RWPE1 (cell line): ENCODE data around the gene ITPKB.

Experiments used
- CTCF ChIA-PET: fragments of 350-600 bp; sonication (Branson Sonifier 250); formaldehyde crosslinking; extraction: SDS; loops from one replicate; lab custom pipeline; 2021; lab: Yijun Ruan, JAX
- POLR2A ChIA-PET: fragments of 400-600 bp; formaldehyde crosslinking; extraction: SDS; loops from one replicate; lab custom pipeline; 2020; ENCODE audit warnings: antibody characterized with exemption; ENCODE audit not compliant: low non-redundant PET; lab: Yijun Ruan, JAX
- DNase-seq: peaks from one replicate; pipeline ENCODE4 v3.0.0; 2012; ENCODE audit warnings: low spot score
- H3K27ac ChIP-seq: fragments of 450-650 bp; 2 replicates; pipeline ENCODE4 v1.5.1; 2017
- TF ChIP-seq, protein P1 (sequence below): fragments of 450-650 bp; conservative IDR thresholded peaks from 2 replicates; pipeline ENCODE4 v1.5.1; 2017; ENCODE audit warnings: low read depth, mild to moderate bottlenecking

ITPKB gene

DNA sequence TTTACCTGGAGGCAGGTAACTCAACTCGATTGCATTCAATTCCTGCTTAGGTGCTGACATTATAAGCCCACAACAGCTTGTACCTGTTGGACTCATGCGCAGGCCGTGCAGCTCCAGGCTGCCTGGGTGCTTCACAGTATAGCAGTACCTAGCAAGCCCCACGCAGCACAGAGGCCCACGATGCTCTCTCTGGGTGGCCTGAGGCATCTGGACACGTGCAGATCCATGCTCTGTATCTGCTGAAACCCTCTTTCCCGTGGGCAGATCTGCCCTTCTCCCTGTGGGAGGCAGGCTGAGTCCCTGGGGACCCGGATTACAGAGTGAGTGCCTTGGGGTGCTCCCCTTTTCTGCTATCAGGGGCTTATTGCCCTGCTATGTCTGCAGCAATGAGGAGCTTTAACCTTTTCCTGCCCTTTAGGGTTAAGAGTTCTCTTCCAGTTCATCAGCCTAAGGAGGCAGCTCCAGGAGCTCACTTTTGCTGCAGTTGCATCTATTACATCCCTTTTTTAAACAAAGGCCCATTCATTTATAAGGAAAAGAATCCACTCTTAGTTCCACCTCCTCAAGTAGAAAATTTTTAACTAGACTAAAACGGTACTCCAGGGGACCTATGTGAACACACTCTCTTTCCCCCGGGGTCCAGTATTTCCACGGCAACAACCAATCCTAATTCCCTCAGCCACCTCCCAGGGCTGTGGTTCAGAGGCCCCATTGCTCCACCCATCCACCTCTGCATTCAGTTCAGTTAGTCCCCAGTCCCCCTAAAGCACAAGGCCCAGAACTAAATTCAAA, 19.3 kb downstream of the ITPKB start:
- ChIA-PET CTCF (interaction anchor here (0.6 to 0.7 kb wide), 3 partner anchors 13 to 1500 kb away, joined by 3 to 6 read pairs (median 3); no protein-coding TSS in a partner anchor), POLR2A (no interaction called here)
- H3K27ac ChIP-seq, result no peak overlapping the region
- DNase-seq, result no peak
- TF ChIP-seq, protein P1, sequence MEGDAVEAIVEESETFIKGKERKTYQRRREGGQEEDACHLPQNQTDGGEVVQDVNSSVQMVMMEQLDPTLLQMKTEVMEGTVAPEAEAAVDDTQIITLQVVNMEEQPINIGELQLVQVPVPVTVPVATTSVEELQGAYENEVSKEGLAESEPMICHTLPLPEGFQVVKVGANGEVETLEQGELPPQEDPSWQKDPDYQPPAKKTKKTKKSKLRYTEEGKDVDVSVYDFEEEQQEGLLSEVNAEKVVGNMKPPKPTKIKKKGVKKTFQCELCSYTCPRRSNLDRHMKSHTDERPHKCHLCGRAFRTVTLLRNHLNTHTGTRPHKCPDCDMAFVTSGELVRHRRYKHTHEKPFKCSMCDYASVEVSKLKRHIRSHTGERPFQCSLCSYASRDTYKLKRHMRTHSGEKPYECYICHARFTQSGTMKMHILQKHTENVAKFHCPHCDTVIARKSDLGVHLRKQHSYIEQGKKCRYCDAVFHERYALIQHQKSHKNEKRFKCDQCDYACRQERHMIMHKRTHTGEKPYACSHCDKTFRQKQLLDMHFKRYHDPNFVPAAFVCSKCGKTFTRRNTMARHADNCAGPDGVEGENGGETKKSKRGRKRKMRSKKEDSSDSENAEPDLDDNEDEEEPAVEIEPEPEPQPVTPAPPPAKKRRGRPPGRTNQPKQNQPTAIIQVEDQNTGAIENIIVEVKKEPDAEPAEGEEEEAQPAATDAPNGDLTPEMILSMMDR, result no peak

DNA sequence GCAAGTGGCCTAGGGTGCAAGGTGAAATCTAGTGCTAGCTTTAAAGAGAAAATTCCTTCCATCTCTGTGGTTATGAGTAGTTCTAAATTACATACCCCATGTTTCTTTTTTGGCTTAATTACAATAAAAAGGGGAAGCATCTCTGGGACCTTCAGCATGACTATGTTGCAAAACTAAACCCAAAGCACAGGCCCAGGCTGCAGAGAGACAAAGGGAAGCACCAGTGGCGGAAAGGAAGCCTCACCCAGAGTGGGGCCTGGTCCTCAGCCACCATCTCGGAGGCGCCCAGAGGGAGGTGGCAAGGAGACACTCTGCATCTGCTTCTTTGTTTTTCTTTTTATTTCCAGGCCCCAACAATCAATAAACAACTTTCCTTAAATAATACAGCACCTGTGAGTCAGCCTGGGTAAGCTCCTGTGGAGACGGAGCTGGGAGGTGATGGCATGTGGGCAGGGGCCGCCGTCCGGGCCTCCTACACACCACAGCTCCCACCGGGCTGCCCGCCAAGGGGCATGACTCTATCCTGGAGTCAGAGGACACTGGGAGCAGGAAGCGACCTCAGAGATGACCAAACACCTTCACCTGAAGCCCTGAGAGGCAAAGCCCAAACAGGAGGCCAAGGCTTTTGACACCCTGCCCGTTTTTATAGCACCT, 21.7 kb downstream of the ITPKB start:
- ChIA-PET POLR2A (no interaction called here), CTCF (interaction anchor here (0.7 kb wide), 1 partner anchor 45 kb away, joined by 3 read pairs; no protein-coding TSS in a partner anchor)
- TF ChIP-seq, protein P1, result no peak
- DNase-seq, result no peak
- no peak overlapping the region for H3K27ac ChIP-seq

DNA sequence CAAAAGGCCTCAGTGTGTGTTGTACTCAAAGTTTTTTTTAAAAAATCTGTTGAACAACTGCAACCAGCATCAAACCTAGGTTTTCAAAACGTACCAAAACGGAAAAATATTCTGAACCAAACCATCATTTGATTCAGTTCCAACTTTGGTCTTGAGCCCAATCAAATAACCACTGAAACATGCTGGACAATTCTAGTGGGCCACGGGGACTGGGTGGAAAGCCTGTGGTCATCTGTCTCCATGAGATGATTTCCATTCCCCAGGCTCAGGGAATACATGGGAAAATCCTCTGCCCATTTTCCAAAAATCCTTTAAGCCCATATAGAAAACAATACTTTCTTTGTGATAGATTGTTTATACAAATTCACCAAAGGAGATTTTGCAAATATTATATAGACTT, 22.5 kb downstream of the ITPKB start:
- TF ChIP-seq, protein P1, result no peak
- ChIA-PET POLR2A (no interaction called here), CTCF (interaction anchor here (0.6 to 0.7 kb wide), 3 partner anchors 12 to 73 kb away, joined by 3 to 4 read pairs (median 3); no protein-coding TSS in a partner anchor)
- H3K27ac ChIP-seq, result no peak overlapping the region
- no peak for DNase-seq

DNA sequence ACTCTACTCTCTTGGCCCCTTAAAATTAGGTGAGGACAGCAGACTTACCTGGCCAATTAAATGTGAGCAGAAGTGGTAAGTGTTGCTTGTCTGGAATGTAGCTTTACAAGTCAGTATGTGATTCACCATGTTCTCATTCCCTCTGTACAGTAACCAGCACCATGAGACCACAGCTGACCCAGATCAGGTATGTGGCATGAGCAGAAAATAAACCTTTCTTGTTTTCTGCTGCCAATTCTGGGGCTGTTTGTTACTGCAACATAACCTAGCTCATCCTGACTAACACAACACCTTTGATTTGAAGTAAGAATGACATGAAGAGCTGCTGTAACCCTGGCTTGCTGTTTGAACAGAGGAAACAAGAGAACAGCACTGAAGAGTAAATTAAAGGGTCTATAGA, 24.9 kb downstream of the ITPKB start:
- peak; percentile 59 for DNase-seq
- POLR2A ChIA-PET, result no interaction called here
- H3K27ac ChIP-seq, result no peak overlapping the region
- TF ChIP-seq, protein P1, result no peak
- CTCF ChIA-PET, result interaction anchor here (0.6 kb wide), 1 partner anchor 164 kb away, joined by 4 read pairs; no protein-coding TSS in a partner anchor

- ChIA-PET CTCF (interaction anchor here (0.6 to 1.6 kb wide), 2 partner anchors 18 to 22 kb away, joined by 3 to 5 read pairs; no protein-coding TSS in a partner anchor), POLR2A (interaction anchor here (0.6 kb wide), 1 partner anchor 19 kb away, joined by 5 read pairs; no protein-coding TSS in a partner anchor)
- no peak overlapping the region for H3K27ac ChIP-seq
- no peak for DNase-seq
- TF ChIP-seq, protein P1, result no peak
These were observed 26.2 kb downstream of the ITPKB start for GRCh38 chr1:226712742-226713419.
